Femur (tissue), 1 donor: ENCODE results near the gene ZNF70.

ENCODE experiments used
- DNase-seq: peaks from one replicate; pipeline ENCODE4 v3.0.0-alpha.2; 2017

ZNF70 gene

DNA sequence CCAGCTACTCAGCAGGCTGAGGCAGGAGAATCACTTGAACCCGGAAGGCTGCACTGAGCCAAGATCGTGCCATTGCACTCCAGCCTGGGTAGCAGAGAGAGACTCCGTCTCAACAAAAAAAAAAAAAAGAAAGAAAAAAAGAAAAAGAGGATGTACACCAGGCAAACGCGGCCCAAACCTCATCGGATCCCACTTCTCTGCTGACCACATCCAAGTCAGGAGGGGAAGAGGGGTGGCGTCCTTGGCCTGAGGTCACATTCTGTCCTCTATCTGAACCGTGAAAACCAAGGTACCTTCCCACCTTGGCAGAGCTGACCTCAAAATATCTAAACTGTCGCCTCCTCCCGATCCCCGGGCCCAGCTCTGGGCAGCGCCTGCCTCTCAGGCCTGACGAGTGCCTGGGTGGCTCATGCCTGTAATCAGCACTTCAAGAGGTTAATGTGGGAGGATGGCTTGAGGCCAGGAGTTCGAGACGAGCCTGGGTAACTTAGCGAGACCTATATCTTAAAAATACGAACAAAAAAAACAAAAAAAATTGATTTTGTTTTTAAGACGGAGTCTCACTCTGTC lies 35.0 kb downstream of the ZNF70 start:
- no peak for DNase-seq

DNA sequence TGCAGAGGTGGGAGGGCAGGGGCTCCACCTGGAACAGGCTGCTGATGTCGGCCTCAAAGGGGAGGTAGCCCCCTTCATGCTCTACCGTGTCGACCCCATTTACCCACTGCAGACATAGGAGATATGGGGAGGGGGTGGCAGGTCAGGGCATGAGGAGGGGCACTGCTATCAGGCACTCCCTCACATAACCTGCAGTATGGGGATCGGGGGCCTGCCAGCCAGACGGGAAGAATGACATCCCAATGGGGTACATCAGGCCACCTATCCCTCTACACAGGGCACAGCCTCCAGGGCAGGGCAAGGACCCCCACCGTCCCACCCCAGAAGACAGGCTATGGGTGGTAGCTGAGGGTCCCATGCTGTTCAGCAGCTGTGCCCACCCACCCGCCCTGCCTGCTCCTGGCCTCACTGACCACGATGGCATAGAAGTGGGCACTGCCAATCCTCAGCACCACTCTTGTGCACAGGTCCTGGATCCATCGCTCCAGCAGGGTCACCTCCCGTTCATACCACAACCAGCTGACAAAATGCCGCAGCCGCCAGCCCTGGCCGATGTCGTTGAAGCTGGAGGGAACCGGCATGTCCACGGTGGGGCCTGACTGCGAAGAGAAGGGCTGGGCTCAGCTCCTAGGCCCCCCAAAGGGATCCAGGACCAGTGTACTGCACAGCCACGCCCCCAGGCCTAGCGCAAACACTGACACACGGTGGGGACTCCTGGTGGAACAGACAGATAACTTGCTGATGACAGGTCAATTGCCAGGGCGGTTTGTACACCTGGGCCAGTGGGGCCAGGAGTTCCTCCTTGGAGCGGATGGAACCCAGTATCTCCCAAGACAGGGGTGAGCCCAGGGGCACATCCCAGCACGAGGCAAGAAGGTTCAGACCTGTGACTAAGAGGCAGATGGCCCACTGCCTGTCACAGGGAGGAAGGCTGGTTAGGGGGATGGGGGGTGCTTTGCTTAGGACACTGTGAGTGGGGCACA lies 36.0 kb downstream of the ZNF70 start:
- DNase-seq: no peak

DNA sequence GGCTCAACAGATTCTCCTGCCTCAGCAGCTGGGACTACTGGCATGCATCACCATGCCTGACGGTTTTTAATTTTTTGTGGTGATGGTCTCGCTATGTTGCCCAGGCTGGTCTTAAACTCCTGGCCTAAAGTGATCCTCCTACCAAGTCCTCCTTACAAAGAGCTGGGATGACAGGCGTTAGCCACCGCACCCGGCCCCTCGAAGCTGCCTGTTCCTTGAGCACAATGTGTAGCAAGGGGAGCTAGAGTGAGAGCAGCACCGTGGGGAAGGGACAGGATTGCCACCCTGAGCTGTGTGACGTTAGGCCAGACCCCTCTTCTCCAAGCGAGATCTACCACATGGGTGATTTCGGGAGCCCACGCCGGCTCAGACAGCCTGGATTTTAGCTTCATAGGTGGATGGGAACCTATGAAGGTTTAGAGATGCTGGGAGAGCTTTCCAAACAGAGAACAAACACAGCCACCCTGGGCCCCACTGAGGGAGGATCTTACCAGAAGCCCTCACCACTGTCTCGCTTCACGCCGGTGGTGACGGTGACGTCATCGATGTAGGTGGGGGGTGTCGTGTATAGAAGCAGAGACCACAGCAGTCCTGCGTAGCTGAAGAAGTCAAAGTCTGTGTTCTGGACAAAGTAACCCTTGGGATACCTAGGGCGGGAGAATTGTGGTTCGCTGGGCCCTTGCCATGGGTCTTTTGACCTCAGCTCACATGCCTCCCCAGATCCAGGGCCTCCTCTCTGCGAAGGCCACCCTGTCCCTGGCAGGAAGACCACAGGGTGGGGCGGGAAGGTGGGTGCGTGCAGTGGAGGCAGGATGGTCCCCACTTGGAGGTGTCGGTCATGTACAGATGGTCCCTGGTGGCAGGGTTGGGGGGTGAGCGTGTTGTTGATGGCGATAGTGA lies 37.0 kb downstream of the ZNF70 start:
- no peak for DNase-seq

DNA sequence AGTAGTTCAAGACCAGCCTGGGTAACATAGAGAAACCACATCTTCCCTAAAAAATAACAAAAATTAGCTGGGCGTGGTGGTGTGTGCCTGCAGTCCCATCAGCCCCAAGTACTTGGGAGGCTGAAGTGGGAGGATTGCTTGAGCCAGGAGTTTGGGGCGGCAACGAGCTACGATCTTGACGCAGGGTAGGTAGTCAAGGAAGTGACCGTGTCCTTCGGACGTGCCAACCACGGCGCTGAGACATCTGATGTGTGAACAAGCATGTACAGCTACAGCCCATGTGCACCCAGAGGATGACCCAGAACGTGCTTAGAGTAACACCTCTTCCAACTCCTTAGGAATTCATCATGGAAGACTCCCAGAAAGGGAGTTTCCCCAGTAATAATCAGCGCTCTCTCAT lies 38.7 kb downstream of the ZNF70 start:
- DNase-seq: no peak

DNA sequence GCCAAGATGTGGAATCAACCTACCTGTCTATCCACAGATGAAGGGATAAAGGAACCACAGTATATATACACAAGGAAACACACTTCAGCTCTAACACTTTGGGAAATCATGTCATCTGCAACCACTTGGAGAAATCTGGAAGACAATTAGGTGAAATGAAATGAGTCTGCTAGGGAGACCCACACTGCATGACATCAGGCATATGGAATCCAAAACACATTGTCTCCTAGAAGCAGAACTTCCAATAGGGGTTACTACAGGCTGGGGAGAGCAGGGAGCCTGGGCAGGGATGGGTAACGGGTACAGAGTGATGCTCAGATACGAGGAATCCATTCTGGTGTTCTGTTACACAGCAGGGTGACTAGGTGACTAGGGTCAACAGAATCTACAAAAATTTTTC lies 41.8 kb downstream of the ZNF70 start:
- DNase-seq: no peak

DNA sequence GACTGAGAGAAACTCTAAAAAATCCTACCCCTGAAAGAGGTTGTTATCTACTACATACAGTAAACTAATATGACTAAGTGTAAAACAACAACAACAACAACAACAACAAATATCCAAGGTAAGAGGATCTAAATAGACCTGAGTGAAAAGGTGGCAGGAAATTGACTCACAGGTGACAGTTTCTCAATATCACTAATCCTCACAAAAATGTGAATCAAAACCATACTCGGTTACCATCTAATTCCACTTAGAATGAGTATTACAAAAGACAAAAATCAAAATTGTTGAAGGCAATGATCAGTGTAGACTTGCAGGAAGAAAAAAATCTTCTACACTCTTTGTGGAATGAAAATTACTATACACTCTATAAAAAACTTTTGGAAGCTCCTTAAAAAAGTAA lies 42.6 kb downstream of the ZNF70 start:
- no peak for DNase-seq

DNA sequence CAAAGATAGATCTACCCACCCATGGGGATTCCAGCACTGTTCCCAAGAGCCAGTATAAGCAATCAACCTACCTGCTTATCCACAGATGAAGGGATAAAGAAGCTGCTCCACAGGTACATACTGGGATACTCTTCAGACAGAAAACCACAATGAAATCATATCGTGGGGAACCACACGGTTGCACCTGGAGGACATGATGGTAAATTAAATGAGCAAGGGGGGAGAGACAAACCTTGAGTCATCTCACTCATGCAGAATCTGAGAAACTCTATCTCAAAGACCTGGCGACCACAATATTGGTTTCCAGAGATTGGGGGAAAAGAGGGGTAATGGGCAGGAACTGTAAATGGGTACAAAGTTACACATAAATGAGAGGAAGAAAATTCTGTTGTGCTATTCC lies 45.6 kb downstream of the ZNF70 start:
- DNase-seq: no peak

DNA sequence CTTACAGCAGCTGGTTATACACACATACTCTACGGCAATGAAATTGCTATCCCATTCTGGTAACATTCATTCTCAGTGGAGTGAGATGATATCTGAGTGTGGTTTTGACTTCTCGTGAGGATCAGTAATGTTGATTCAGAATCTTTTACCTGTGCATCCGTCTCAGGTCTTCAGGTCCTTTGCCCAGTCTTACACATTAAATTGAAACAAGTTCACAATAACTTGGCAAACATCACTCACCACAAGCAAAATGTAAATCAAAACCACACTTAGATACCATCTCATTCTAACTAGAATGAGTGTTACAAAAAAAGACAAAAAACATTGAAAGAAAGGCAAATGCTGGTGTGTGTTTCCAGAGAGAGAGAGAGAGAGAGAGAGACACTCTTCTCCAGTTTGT lies 46.1 kb downstream of the ZNF70 start:
- no peak for DNase-seq

DNA sequence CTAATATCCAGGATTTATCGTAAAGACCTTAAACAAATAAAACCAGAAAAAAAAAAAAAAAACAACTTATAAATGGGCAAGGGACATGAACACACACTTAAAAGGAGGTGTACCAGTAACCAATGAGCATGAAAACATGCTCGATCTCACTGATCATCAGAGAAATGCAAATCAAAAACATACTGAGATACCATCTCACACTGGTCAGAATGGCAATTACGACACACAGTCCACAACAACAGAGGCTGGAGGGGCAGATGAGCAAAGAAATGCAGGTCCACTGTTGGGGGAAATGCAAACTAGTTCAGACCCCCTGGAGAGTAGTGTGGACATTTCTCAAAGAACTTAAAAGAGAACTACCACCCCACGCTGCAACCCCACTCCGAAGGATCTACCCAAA lies 46.9 kb downstream of the ZNF70 start:
- DNase-seq: no peak

DNA sequence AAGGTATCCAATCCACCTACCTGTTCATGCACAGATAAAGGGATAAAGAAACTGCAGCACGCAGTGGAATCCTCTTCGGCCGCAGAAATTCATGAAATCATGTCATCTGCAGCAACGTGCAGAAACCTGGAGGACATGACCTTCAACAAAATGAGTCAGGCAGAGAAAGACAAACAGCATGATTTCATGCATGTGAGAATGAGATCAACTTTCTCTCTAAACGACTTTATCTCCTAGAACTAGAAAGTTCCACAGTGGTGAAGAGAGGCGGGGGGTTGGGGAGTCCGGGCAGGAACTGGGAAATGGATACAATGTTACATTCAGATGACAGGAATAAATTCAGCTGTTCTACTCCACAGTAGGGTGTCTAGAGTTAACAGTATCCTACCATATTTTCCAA lies 50.2 kb downstream of the ZNF70 start:
- DNase-seq: no peak

DNA sequence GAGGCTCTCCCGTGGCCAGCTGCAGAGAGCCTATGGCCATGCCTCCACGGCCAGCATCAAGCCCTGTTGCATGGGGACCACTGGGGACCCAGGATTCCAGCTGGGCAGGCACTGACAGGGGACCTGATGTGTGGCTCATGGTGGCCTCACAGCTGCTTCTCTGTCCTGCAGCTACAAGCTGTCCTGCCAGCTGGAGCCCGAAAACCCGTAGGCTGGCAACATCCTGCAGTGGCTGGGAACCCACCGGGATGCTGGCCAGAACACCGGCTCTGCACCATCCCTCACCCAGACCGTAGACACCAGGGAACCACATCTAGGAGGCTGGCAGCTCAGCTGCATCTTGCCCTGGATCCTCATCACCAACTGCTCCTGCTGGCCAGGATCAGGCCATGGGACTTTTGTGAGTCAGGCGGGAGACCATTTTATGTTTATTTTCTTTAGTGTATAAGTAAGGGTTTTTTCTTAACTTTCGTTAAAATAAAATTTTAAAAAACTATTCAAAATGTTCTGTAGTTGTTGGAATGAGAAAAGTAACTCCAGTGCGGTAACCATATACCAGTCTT lies 52.2 kb downstream of the ZNF70 start:
- no peak for DNase-seq

DNA sequence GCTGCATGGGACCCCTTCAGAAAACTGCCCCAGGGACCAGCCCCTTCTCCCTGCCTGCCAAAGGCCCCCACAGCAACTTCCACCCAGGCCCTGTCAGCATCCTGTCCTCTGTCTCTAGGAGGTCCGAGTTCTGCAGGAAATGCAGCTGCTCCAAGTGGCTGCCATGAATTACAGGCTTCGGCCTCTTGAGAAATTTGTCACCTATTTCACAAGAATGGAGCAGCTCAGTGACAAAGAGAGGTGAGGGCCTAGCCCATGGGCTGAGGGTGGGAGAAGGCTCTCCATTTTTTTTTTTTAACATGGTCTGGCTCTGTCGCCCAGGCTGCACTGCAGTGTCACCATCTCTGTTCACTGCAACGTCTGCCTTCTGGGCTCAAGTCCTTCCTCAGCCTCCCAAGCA lies 52.8 kb downstream of the ZNF70 start:
- DNase-seq: no peak

DNA sequence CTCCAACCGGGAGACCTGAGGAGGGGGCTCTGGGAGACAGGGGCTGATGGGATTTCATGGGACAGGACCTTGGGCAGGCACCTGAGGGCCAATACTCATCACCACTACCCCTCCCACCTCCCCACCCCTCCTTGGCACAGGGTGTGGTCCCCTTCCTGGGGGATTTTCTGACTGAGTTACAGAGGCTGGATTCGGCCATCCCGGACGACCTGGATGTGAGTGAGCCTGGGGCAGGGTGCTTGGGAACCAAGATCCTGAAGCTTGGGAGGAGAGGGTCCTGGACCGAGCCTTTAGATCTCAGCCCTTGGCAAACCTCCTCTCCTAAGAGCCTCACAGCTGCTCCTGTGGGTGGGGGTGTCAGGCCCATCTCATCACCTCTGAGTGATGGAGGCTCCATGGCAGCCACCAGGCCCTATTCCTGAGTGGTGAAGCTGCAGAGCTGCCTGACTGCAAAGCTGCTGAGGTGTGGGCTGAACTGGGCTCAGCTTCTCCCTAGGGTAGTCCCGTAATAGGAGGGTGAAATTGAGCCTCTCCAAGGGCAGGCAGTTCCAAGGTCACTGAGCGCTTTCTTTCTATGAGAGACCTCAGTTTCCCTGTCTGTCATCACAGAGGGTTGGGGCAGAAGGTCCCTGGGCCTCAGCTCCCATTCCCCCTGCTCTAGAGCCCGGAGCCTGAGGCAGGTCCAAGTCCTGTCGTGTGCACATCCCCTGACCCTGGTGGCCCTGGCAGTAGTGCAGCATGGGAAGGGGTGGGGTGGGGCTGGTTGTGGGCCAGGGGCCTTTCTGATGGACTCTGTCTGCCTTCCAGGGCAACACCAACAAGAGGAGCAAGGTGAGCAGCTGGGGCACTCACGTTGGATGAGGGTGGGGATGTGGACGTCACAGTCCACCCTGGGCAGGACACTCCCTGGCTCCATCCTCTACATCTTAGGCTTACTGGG lies 53.6 kb downstream of the ZNF70 start:
- DNase-seq: no peak

DNA sequence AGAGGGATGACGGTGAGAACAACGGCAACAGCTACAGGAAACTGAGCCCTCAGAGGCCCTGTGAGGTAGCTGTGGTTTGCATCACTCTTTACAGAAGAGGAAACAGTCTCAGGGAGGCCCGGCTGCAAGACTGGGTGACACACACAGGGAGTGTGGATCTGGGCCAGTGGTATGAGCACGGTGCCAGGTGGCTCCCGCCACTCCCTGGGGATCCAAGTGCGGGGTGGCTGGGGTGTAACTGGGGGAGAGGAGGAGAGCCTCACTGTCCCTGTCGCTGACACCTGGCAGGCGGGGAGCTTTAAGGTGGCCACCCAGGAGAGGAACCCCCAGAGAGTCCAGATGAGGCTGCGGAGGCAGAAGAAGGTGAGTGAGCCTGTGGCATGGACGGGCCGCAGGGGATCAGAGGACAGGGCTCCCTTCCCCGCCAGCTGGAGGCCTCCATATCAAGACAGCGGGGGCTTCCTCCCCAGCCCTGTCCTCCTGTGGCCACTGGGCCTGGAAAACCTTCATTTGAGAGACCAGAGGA lies 54.5 kb downstream of the ZNF70 start:
- peak; percentile 56 for DNase-seq

DNA sequence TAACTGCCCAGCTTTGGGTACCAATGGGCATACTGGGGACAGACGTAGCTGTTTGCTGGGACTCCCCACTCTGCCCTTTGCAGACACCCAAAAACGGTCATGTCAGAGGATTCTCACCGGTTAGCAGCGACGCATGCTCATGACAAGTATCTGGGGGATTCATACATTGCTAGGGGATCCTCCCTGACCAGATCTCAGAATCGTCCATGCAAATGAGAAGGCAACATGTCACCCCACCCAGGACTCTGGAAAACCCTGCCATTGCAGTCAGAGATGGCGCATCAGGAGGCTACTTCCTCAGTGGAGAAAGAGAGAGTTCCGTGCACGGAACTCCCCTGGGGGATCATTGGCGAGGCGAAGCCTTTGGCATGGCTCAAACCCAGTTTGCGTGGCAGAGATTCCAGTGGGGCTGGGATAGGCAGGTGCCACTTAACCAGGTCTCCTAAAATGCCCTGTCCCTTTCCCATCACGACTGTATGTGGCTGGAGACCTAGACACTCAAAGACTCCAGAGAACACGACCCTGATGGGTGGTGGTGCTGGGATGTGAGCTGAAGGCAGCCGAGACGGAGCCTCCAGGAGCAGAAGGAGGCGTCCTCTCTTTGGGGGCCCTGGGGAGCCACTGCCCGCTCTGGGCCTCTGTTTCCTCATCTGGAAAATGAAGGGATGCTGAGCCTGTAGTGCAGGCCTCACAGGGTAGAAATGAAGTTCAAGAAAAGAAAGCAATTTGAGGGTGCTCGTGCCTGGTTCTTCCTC lies 55.2 kb downstream of the ZNF70 start:
- no peak for DNase-seq

DNA sequence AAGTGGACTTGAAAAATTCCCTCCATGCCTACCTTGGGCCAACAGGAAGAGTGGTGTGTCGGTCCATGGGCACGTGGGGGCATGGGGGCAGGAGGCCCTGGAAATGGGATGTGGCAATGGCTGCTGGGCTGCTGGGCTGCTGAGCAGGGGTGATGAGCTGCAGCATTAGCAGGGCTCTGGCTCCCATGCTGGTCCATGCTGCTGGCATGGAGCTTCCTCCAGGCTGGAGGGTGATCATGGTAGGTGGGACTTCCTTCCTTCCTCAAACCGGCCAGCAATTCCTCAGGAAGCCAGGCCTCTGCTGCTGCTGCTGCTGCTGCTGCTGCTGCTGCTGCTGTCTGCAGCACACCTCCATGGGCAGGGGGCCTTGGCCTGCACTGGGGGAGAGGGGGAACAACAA lies 55.8 kb downstream of the ZNF70 start:
- DNase-seq: no peak

DNA sequence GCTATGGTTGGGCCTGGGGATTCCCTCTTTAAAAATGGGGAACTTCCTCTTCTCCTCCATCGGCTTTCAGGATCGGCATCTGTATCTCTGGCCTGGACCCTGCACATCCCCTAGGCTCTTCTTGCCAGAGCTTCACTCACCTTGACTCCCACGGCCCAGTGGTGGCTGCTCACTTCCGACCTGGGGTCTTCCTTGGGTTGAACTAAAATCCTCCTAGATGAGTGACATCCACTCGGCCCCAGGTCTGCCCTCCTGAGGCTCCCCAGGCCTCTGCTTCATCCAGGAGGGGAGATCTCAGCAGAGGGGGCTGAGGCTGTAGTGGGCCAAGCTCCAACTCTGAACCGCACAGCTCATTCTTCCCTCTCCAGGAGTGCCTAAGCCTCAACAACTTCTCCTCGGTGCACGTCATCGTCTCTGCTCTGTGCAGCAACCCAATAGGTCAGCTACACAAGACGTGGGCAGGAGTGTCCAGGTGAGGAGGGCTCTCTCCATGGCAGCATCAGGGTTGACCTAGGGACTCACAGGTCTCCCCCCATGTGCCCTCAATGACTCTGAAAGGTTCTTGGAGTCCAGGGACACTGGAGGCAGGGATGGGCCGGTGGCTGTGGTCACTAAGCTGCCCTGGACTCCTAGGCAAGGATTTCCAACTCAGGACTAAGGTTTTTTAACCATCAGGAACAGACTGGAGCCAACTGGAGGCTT lies 56.8 kb downstream of the ZNF70 start:
- no peak for DNase-seq

DNA sequence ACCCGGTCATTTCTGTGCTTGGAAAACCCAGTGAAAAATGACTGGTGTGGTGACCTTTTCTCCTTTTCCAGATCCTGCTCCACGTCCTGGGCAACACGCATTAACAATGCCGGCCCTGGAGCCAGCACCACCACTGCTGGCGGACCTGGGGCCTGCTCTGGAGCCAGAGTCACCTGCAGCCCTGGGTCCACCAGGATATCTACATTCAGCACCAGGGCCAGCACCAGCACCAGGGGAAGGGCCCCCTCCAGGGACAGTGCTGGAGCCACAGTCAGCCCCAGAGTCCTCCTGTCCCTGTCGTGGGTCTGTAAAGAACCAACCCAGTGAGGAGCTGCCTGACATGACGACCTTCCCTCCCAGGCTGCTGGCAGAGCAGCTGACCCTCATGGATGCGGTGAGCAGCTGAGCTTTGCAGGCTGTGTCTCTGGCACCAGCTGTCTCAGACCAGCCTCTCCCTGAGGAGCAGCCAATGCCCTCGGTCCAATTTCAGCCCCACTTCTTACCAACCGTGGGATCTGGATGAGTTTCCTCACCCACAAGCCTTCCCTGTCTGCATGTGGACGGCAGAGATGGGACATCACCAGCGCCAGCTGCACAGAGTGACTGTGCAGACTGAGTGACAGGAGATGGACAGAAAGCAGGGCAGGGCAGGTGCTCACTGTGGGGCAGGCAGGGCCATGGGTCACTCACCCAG lies 58.2 kb downstream of the ZNF70 start:
- no peak for DNase-seq

DNA sequence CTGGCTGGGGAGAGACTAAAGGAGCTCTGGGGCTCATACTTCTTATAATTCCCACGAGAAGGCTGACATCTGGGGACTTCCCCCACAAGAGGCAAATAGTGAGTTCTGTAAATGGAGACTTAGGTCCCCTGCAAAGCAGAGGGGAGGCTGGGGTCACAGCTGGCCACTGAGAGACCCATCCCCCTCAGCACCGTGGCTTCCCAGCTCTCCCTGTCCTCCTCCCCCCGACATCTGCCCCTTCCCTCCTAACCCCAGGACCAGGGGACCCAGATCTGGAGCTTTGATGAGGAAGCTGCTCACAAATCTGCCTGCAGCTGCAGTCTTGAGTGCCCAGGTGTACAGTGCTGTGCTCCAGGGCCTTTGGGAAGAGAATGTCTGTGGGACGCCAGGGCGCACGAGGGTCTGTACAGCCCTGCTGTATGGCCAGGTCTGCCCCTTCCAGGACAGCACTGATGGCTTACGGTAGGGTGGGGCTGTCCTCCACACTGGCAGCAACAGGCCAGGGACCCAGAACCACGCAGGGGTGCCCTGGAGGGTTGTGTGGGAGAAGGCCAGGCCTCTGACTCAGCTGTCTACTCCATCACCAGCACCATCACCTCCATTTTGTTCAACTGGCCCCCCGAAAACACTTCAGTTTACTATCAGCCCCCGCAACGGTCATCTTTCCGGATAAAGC lies 59.0 kb downstream of the ZNF70 start:
- DNase-seq: no peak
